Measurements from ENCODE around the gene ZDHHC23.

ZDHHC23 gene

GRCh38 chr3:113954091-113954685 lies 6.4 kb downstream of the ZDHHC23 start:
- TF ChIP-seq CTCF (IDR thresholded peaks at IDR 0.05; ENCODE audit: low read depth, low read length, missing control alignments) = no peak
- H3K4me3 ChIP-seq (ENCODE audit: low read depth, low read length) = no peak overlapping the region
- DNase-seq (ENCODE audit: low read depth) = no peak

- no peak overlapping the region for H3K4me3 ChIP-seq (ENCODE audit: low read depth, low read length)
- TF ChIP-seq CTCF (IDR thresholded peaks at IDR 0.05; ENCODE audit: low read depth, low read length, missing control alignments) = no peak
- no peak for DNase-seq (ENCODE audit: low read depth)
Observed at GRCh38 chr3:113963879-113964278, 16.1 kb downstream of the ZDHHC23 start.

- DNase-seq (ENCODE audit: low read depth) = no peak
- H3K4me3 ChIP-seq (ENCODE audit: low read depth, low read length) = no peak overlapping the region
- TF ChIP-seq CTCF (IDR thresholded peaks at IDR 0.05; ENCODE audit: low read depth, low read length, missing control alignments) = no peak
Observed at GRCh38 chr3:113966172-113966571, 18.4 kb downstream of the ZDHHC23 start.

GRCh38 chr3:113968986-113969385 lies 21.2 kb downstream of the ZDHHC23 start:
- DNase-seq (ENCODE audit: low read depth) = no peak
- H3K4me3 ChIP-seq (ENCODE audit: low read depth, low read length) = no peak overlapping the region
- no peak for TF ChIP-seq CTCF (IDR thresholded peaks at IDR 0.05; ENCODE audit: low read depth, low read length, missing control alignments)

GRCh38 chr3:113977822-113978221 lies 30.0 kb downstream of the ZDHHC23 start:
- TF ChIP-seq CTCF (IDR thresholded peaks at IDR 0.05; ENCODE audit: low read depth, low read length, missing control alignments) = no peak
- no peak overlapping the region for H3K4me3 ChIP-seq (ENCODE audit: low read depth, low read length)
- no peak for DNase-seq (ENCODE audit: low read depth)

GRCh38 chr3:113979916-113980315 lies 32.1 kb downstream of the ZDHHC23 start:
- H3K4me3 ChIP-seq (ENCODE audit: low read depth, low read length) = no peak overlapping the region
- no peak for TF ChIP-seq CTCF (IDR thresholded peaks at IDR 0.05; ENCODE audit: low read depth, low read length, missing control alignments)
- no peak for DNase-seq (ENCODE audit: low read depth)

- no peak overlapping the region for H3K4me3 ChIP-seq (ENCODE audit: low read depth, low read length)
- DNase-seq (ENCODE audit: low read depth) = no peak
- no peak for TF ChIP-seq CTCF (IDR thresholded peaks at IDR 0.05; ENCODE audit: low read depth, low read length, missing control alignments)
Observed at GRCh38 chr3:113981803-113982202, 34.0 kb downstream of the ZDHHC23 start.
